GM10266 (cell line): ENCODE data around the gene CATSPERE.
"Not testable (repeated sequence)": the region's sequence is repeated elsewhere in the genome, so short reads cannot be mapped to it uniquely, and the experiment has no call there.

Experiments
- DNase-seq: peaks from one replicate; pipeline ENCODE4 v3.0.0; 2012; ENCODE audit errors: extremely low spot score
- CTCF ChIP-seq: IDR thresholded peaks from 2 replicates; pipeline ENCODE4 v1.5.1; 2012; ENCODE audit warnings: mild to moderate bottlenecking, low read depth; ENCODE audit not compliant: control insufficient read depth, insufficient read depth; ENCODE audit errors: missing control alignments

Gene CATSPERE

DNA sequence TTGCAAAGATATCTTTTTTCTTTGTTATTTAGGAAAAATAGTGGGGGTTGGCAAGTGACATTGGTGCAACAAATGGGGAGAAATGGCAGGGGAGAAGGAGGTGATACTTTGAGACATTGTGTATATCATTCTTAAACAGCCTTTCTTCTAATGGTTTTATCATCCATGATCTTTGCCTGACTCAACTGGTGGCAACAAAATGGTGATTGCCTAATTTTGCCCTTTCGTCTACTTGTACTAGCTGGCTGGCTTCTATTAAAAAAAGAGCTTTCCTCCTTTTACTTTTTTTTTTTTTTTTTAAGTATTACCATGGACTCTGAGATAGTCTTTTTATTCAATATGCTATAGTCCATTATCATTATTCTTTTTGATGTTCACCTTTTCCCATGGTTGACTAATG is 219.6 kb downstream of the CATSPERE start:
- DNase-seq, result no peak

DNA sequence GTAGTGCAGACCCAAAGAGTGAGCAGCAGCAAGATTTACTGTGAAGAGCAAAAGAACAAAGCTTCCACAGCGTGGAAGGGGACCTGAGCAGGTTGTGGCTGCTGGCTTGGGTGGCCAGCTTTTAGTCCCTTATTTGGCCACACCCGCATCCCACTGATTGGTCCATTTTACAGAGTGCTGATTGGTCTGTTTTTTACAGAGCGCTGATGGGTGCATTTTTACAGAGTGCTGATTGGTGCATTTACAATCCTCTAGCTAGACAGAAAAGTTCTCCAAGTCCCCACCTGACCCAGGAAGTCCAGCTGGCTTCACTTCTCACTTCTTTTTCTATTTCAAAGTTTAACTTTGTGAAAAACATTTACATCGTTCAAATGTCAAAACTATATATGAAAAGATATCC is 221.0 kb downstream of the CATSPERE start:
- DNase-seq, result not testable (repeated sequence)

More for the DNA sequence above, 219.6 kb downstream of the CATSPERE start:
- TF ChIP-seq CTCF, result no peak
